Neuronal stem cell (in vitro differentiated cells): Measurements from ENCODE around the gene ENOX1.

ENCODE experiments used
- DNase-seq: peaks from one replicate; pipeline ENCODE4 v3.0.0-alpha.2; 2013; ENCODE audit warnings: low spot score
- H2AFZ ChIP-seq: one replicate; pipeline ENCODE4 v1.6.1; 2013; ENCODE audit warnings: mild to moderate bottlenecking, low read length, inconsistent platforms
- H2AK5ac ChIP-seq: 2 replicates; pipeline ENCODE4 v1.6.1; 2013; ENCODE audit warnings: low read depth, mild to moderate bottlenecking, inconsistent platforms, low read length, moderate library complexity, mixed read lengths
- H2BK120ac ChIP-seq: 2 replicates; pipeline ENCODE4 v1.6.1; 2013; ENCODE audit warnings: low read depth, mild to moderate bottlenecking, inconsistent platforms, low read length, moderate library complexity, mixed read lengths
- H2BK12ac ChIP-seq: one replicate; pipeline ENCODE4 v1.6.1; 2013; ENCODE audit warnings: low read length, inconsistent platforms
- H2BK15ac ChIP-seq: 2 replicates; pipeline ENCODE4 v1.6.1; 2013; ENCODE audit warnings: mild to moderate bottlenecking, low read length, inconsistent platforms, mixed read lengths
- H2BK5ac ChIP-seq: one replicate; pipeline ENCODE4 v1.6.1; 2013; ENCODE audit warnings: inconsistent platforms, mild to moderate bottlenecking, low read length, moderate library complexity
- H3K14ac ChIP-seq: one replicate; pipeline ENCODE4 v1.6.1; 2013; ENCODE audit warnings: low read length, inconsistent platforms
- H3K18ac ChIP-seq: 2 replicates; pipeline ENCODE4 v1.6.1; 2013; ENCODE audit warnings: low read length, inconsistent platforms
- H3K23ac ChIP-seq: 2 replicates; pipeline ENCODE4 v1.6.1; 2013; ENCODE audit warnings: low read depth, mild to moderate bottlenecking, mixed read lengths, low read length, inconsistent platforms; ENCODE audit not compliant: poor library complexity
- H3K27ac ChIP-seq: replicated peaks from 3 replicates; pipeline ENCODE4 v1.5.1; 2013; ENCODE audit warnings: low read length, inconsistent platforms
- H3K27me3 ChIP-seq, 3 experiments: 2 replicates each; pipeline ENCODE4 v1.6.1; 2013; ENCODE audit warnings: low read length in 3 of 3, mild to moderate bottlenecking in 2 of 3, inconsistent platforms in 1 of 3, low read depth in 1 of 3, mixed read lengths in 1 of 3, moderate library complexity in 1 of 3; ENCODE audit not compliant: control insufficient read depth in 3 of 3, insufficient read depth in 3 of 3
- H3K36me3 ChIP-seq, 2 donors: replicated peaks in 1 of 2; 2 replicates each; pipeline ENCODE4 v1.6.1; 2013; ENCODE audit warnings: low read length in 2 of 2; ENCODE audit not compliant: control insufficient read depth in 2 of 2, insufficient read depth in 2 of 2
- H3K4ac ChIP-seq: 2 replicates; pipeline ENCODE4 v1.6.1; 2013; ENCODE audit warnings: inconsistent platforms, mild to moderate bottlenecking, low read length, moderate library complexity
- H3K4me1 ChIP-seq, 2 donors: 1 replicate in 1 of 2; 2 replicates in 1 of 2; pipeline ENCODE4 v1.6.1; 2013; ENCODE audit warnings: low read length in 2 of 2, low read depth in 1 of 2; ENCODE audit not compliant: control insufficient read depth in 2 of 2, insufficient read depth in 1 of 2
- H3K4me2 ChIP-seq: one replicate; pipeline ENCODE4 v1.6.1; 2013; ENCODE audit warnings: mild to moderate bottlenecking, low read length, inconsistent platforms; ENCODE audit not compliant: insufficient read depth, poor library complexity, severe bottlenecking
- H3K4me3 ChIP-seq, 2 donors: 2 replicates each; pipeline ENCODE4 v1.5.1; 2013; ENCODE audit warnings: low read length in 2 of 2, mild to moderate bottlenecking in 2 of 2, inconsistent platforms in 1 of 2, moderate library complexity in 1 of 2
- H3K79me1 ChIP-seq: one replicate; pipeline ENCODE4 v1.6.1; 2013; ENCODE audit warnings: low read depth, mild to moderate bottlenecking, inconsistent platforms, low read length, moderate library complexity
- H3K9ac ChIP-seq: one replicate; pipeline ENCODE4 v1.6.1; 2013; ENCODE audit warnings: mild to moderate bottlenecking, low read depth, low read length, inconsistent platforms; ENCODE audit not compliant: poor library complexity
- H3K9me3 ChIP-seq, 2 donors: replicated peaks in 1 of 2; 2 replicates each; pipeline versions ENCODE3 to v1.6.1; 2013; ENCODE audit warnings: low read length in 2 of 2, mild to moderate bottlenecking in 2 of 2, inconsistent platforms in 1 of 2, low read depth in 1 of 2, mixed read lengths in 1 of 2, moderate library complexity in 1 of 2; ENCODE audit not compliant: control insufficient read depth in 2 of 2, insufficient read depth in 1 of 2
- H4K8ac ChIP-seq: one replicate; pipeline ENCODE4 v1.6.1; 2013; ENCODE audit warnings: low read depth, mild to moderate bottlenecking, inconsistent platforms, low read length, moderate library complexity
- H4K91ac ChIP-seq: one replicate; pipeline ENCODE4 v1.6.1; 2013; ENCODE audit warnings: low read length, low read depth, mild to moderate bottlenecking, inconsistent platforms; ENCODE audit not compliant: poor library complexity
- WGBS, 2 donors: extraction: QIAGEN DNeasy Blood & Tissue Kit; methylation state at CpG; one replicate each; pipeline ENCODE4 v1.1.7; 2013; ENCODE audit warnings: missing lambda C conversion rate in 2 of 2, mixed read lengths in 1 of 2; ENCODE audit not compliant: insufficient read length in 2 of 2, insufficient replicate concordance in 1 of 2; ENCODE audit errors: extremely low coverage in 2 of 2; 5-methylcytosine and 5-hydroxymethylcytosine counted together

Gene ENOX1

GRCh38 chr13:43264458-43264857, 522.3 kb downstream of the ENOX1 start:
- no peak overlapping the region for H3K4me3 ChIP-seq
- no peaks in the 10 kb centered on the region for H3K9me3 ChIP-seq
- H2BK5ac ChIP-seq, result no peak overlapping the region
- H3K4ac ChIP-seq, result no peak overlapping the region
- no peak overlapping the region for H3K27ac ChIP-seq
- H3K23ac ChIP-seq, result no peak overlapping the region
- no peak overlapping the region for H3K4me2 ChIP-seq
- no peak overlapping the region for H2AFZ ChIP-seq
- WGBS, 2 donors, result no CpG with 5 or more reads among the region's 1 CpG
- H3K14ac ChIP-seq, result no peak overlapping the region
- no peak overlapping the region for H4K8ac ChIP-seq
- H3K18ac ChIP-seq, result no peak overlapping the region
- no peaks in the 10 kb centered on the region for H3K36me3 ChIP-seq
- H2BK120ac ChIP-seq, result no peak overlapping the region
- no peak overlapping the region for H2BK12ac ChIP-seq
- H3K27me3 ChIP-seq, result no peaks in the 10 kb centered on the region
- no peak for DNase-seq
- no peak overlapping the region for H2BK15ac ChIP-seq
- no peaks in the 10 kb centered on the region for H3K79me1 ChIP-seq
- no peak overlapping the region for H2AK5ac ChIP-seq
- H3K9ac ChIP-seq, result no peak overlapping the region
- peaks cover 12 to 17% of the 10 kb centered on the region in 2 donors for H3K4me1 ChIP-seq
- H4K91ac ChIP-seq, result no peak overlapping the region

DNA sequence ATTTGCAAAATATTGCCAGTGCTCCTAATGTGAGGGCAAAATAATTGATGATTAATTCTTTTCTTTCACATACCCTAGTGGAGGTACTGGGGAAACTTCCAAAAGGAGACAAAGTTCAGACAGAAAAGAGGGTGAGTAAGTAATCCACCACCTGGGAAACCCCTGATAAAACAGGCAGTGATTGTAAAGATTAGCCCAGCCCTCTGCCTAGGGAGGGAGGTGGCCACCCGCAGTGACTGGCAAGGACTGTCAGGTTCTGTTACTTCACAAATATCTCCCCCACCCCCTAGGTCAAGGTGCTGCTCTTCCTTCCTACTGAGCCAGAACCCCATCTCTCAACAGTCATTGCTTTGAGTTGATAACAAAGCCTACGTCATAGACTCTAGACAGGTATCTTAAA, 523.7 kb downstream of the ENOX1 start:
- no peak overlapping the region for H2BK12ac ChIP-seq
- H3K4me3 ChIP-seq, result no peak overlapping the region
- H4K8ac ChIP-seq, result no peak overlapping the region
- H3K36me3 ChIP-seq, result no peaks in the 10 kb centered on the region
- H3K79me1 ChIP-seq, result no peaks in the 10 kb centered on the region
- DNase-seq, result no peak
- no CpG with 5 or more reads among the region's 2 CpGs for WGBS, 2 donors
- H2BK15ac ChIP-seq, result no peak overlapping the region
- no peak overlapping the region for H3K4ac ChIP-seq
- no peak overlapping the region for H3K14ac ChIP-seq
- H3K9ac ChIP-seq, result no peak overlapping the region
- no peak overlapping the region for H4K91ac ChIP-seq
- no peak overlapping the region for H2BK120ac ChIP-seq
- no peak overlapping the region for H3K27ac ChIP-seq
- H3K9me3 ChIP-seq, result no peaks in the 10 kb centered on the region
- no peak overlapping the region for H3K23ac ChIP-seq
- H3K18ac ChIP-seq, result no peak overlapping the region
- no peak overlapping the region for H2AK5ac ChIP-seq
- no peak overlapping the region for H3K4me2 ChIP-seq
- H2AFZ ChIP-seq, result no peak overlapping the region
- peaks cover 7 to 11% of the 10 kb centered on the region in 2 donors for H3K4me1 ChIP-seq
- H3K27me3 ChIP-seq, result no peaks in the 10 kb centered on the region
- H2BK5ac ChIP-seq, result no peak overlapping the region

- no peaks in the 10 kb centered on the region for H3K27me3 ChIP-seq
- H2BK120ac ChIP-seq, result no peak overlapping the region
- H3K4me2 ChIP-seq, result no peak overlapping the region
- no CpG with 5 or more reads among the region's 5 CpGs for WGBS, 2 donors
- H2BK15ac ChIP-seq, result no peak overlapping the region
- no peak overlapping the region for H2BK5ac ChIP-seq
- no peak overlapping the region for H3K18ac ChIP-seq
- H2AFZ ChIP-seq, result no peak overlapping the region
- no peaks in the 10 kb centered on the region for H3K9me3 ChIP-seq
- H4K8ac ChIP-seq, result no peak overlapping the region
- no peak overlapping the region for H2AK5ac ChIP-seq
- no peak overlapping the region for H4K91ac ChIP-seq
- H3K79me1 ChIP-seq, result no peaks in the 10 kb centered on the region
- no peak overlapping the region for H3K14ac ChIP-seq
- no peak overlapping the region for H3K4ac ChIP-seq
- no peak overlapping the region for H3K23ac ChIP-seq
- H3K4me1 ChIP-seq, result no peaks in the 10 kb centered on the region
- DNase-seq, result no peak
- no peak overlapping the region for H3K27ac ChIP-seq
- H3K36me3 ChIP-seq, result no peaks in the 10 kb centered on the region
- no peak overlapping the region for H3K4me3 ChIP-seq
- no peak overlapping the region for H3K9ac ChIP-seq
- no peak overlapping the region for H2BK12ac ChIP-seq
These were observed 525.8 kb downstream of the ENOX1 start for GRCh38 chr13:43260999-43261398.

GRCh38 chr13:43258771-43259170, 528.0 kb downstream of the ENOX1 start:
- Histone ChIP-seq H3K27ac (no peak overlapping the region), H2BK15ac (no peak overlapping the region), H3K4me2 (no peak overlapping the region), H2AK5ac (no peak overlapping the region), H3K79me1 (no peaks in the 10 kb centered on the region), H4K8ac (no peak overlapping the region), H3K4ac (no peak overlapping the region), H3K4me3 (no peak overlapping the region), H3K36me3 (no peaks in the 10 kb centered on the region), H2BK5ac (no peak overlapping the region), H3K23ac (no peak overlapping the region), H4K91ac (no peak overlapping the region), H3K9me3 (no peaks in the 10 kb centered on the region), H2BK120ac (no peak overlapping the region), H3K9ac (no peak overlapping the region), H3K14ac (no peak overlapping the region), H2BK12ac (no peak overlapping the region), H3K18ac (no peak overlapping the region), H3K4me1 (no peaks in the 10 kb centered on the region), H3K27me3 (no peaks in the 10 kb centered on the region), H2AFZ (no peak overlapping the region)
- WGBS, 2 donors, result no CpG with 5 or more reads among the region's 1 CpG
- no peak for DNase-seq
